HG02571 (cell line): ENCODE measurements around the gene SND1.

Source experiments
- ATAC-seq: cut with Tn5 transposase; IDR thresholded peaks from one replicate; pipeline ENCODE4 v1.9.1; 2021; ENCODE audit warnings: mild to moderate bottlenecking, moderate library complexity; ENCODE audit not compliant: unreplicated experiment

SND1 gene

GRCh38 chr7:127764681-127765080 is 112.7 kb downstream of the SND1 start:
- ATAC-seq, result no peak

- no peak for ATAC-seq
Measured at GRCh38 chr7:127765150-127765549, 113.2 kb downstream of the SND1 start.

GRCh38 chr7:127766831-127767459 is 115.0 kb downstream of the SND1 start:
- ATAC-seq, result no peak

GRCh38 chr7:127768241-127768640 is 116.2 kb downstream of the SND1 start:
- no peak for ATAC-seq

- ATAC-seq, result no peak
Measured at GRCh38 chr7:127769137-127769536, 117.1 kb downstream of the SND1 start.

- ATAC-seq, result no peak
Measured at GRCh38 chr7:127769696-127770400, 117.9 kb downstream of the SND1 start.

GRCh38 chr7:127770885-127771284 is 118.9 kb downstream of the SND1 start:
- ATAC-seq, result no peak

- ATAC-seq, result no peak
Measured at GRCh38 chr7:127771707-127772106, 119.7 kb downstream of the SND1 start.

- no peak for ATAC-seq
Measured at GRCh38 chr7:127776776-127777386, 124.9 kb downstream of the SND1 start.

- no peak for ATAC-seq
Measured at GRCh38 chr7:127780489-127780888, 128.5 kb downstream of the SND1 start.

- ATAC-seq, result no peak
Measured at GRCh38 chr7:127781081-127781480, 129.1 kb downstream of the SND1 start.

- ATAC-seq, result no peak
Measured at GRCh38 chr7:127782075-127782474, 130.1 kb downstream of the SND1 start.

- ATAC-seq, result peak; percentile 88
Measured at GRCh38 chr7:127782654-127783559, 130.9 kb downstream of the SND1 start.

GRCh38 chr7:127786184-127786583 is 134.2 kb downstream of the SND1 start:
- ATAC-seq, result no peak

GRCh38 chr7:127789031-127789430 is 137.0 kb downstream of the SND1 start:
- ATAC-seq, result no peak

- no peak for ATAC-seq
Measured at GRCh38 chr7:127791446-127792189, 139.6 kb downstream of the SND1 start.

- ATAC-seq, result no peak
Measured at GRCh38 chr7:127792528-127793342, 140.7 kb downstream of the SND1 start.

- no peak for ATAC-seq
Measured at GRCh38 chr7:127793582-127793981, 141.6 kb downstream of the SND1 start.

- ATAC-seq, result no peak
Measured at GRCh38 chr7:127794136-127794535, 142.1 kb downstream of the SND1 start.

GRCh38 chr7:127794551-127794950 is 142.6 kb downstream of the SND1 start:
- no peak for ATAC-seq
